Activated T-cell treated with anti-CD3 and anti-CD28 coated beads, Interleukin-2, amount 50 U/mL, for 48 hours (primary cell): ENCODE results near the gene CISH.

Experiments
- DNase-seq, 2 experiments: peaks; one replicate each; pipeline ENCODE4 v3.0.0-alpha.2; 2020

CISH gene

DNA sequence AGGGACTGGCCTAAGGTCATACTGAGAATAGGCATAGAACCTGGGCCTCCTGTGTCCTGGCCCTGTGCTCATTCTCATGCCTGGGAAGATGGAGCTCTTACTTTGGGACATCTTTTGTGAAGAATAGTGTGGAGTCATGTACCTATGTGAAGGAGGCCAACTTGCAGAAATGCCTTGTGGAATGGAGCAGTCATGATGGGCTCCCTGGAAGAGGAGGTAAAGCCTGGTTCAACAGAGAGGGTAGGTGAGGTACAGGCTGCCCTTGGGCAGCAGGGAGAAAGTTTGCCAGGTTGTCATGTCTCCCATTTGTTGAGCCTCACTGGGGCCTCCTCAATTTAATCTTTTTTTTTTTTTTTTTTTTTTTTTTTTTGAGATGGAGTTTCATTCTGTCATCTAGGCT lies 23.5 kb upstream of the CISH start:
- DNase-seq: no peak

DNA sequence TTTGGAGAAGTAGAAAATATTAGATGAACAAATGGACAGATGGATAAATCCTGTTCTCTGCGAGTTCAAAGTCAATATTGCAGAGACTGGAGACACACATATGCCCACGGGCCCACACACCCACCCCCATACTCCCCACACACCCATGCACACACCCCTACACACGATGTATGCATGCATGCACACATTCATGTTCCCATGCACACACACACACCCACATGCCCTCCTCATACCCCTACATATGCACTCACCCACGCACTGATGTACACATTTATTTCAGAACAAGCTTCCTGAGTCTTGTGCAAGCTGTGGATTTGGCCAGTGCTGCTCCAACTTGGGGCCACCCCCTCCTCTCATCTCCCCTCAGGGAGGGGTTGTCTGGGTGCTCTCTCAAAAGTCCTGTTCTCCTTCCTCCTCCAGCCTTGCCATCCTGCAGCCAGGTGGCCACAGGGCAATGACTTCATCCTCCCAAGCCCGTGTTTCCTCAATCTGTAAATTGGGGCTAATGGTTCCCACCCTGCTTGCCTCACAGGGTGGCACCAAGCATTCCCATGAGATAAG lies 21.7 kb upstream of the CISH start:
- no peak for DNase-seq

DNA sequence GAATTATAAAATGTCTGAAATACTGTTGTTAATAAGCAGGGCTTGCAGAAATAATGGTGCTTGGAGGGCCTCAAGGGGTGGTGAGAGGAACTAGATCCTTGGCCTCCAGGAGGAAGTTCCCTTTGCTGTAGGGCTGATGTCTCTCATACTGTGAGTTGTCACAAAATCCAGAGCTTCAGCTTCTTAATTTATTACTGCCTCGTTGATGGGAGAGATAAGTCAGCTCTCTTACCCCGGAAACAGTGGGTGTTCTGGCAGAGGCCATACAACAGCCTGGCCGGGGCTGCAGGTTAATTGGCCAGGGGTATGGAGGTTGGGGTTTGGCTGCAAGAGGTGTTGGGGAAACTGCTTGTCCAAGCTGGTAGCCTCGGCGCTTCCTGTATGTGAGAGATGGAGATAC lies 20.9 kb upstream of the CISH start:
- peak in 1 of 2 experiments; percentile 48 for DNase-seq

DNA sequence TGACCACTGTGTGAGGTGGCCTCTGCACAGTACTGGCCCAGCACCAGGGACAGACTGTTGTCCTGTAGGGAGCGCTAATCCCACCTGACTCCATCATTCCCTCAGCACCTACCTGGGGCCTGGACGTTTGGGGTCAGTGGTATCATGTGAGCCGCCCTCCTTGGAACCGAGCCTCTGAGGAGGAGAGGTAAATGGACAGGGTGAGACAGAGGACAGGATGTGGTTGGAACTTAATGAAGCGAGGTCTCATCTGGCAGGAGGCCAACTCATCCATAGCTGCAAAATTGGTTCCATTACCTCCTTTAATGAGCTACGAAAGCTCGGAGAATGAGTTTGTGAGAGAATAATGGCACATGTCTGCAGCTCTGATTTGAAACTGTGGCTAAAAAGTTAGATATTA lies 19.3 kb upstream of the CISH start:
- no peak for DNase-seq

DNA sequence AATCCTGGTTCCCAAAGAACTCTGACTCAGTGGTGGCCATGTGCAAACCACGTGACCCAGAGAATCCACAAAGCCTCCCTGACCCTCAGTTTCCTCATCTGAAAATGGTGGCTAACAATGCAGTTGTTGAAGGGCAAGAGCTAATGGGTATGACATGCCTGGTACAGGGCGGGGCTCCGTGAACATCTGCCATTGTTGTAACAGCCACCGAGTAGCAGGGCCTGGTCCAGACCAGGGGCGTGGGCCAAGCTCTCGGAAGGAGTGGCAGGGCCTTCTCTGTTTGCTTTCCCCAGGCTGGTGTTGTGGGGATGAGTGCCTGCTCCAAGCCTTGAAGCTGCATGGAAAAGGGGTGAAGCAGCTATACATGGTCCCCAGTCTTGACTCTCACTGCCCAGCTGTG lies 18.8 kb upstream of the CISH start:
- no peak for DNase-seq

DNA sequence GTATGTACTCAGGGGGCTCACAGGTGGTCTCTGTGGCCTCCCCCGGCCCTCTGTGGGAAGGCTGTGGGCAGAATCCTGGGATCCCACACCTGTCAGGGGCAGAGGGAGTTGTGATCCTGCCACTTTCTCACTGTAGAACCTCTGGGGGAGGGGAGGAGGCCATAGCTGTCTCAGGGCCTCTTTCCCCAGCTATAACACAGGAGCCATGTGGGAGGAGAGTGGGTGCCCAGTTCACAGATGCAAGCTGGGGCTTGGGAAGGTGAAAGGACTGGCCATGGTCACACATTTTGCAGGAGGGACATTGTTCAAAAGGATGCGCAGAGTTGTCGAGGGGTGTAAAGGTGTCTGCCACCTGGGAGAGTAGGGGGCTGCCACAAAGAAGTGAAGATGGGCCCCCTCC lies 17.0 kb upstream of the CISH start:
- no peak for DNase-seq

DNA sequence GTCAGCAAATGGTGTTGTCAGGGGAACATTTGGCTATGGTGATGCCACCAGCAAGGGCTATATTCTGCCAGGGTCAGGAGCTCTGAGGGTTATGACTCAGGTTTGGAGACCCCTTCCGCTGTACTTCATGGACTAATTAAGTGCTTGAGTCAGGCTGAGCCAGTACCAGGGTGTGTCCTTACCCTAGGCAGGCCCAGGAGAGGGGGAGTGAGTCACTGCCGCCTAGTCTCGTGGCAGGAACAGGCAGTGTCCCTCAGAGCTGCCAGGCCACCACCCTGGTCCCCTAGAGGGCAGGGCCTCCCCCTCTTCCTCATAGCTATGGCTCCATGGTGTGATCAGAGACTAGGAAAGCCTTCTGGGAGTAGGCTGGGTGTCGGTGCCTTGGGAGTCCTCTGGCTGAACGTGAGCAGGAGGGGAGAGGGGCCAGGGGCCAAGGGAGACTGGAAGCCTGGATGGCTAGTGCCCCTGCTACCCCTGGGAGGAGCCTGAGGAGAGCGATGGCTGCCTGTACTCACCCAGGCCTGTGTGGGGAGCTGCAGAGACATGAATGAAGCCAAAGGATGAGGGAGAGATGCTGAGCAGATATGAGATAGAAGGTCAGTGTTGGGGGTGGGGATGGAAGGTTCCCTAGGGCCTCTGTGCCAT lies 16.0 kb upstream of the CISH start:
- DNase-seq: peak in 1 of 2 experiments; percentile 58

DNA sequence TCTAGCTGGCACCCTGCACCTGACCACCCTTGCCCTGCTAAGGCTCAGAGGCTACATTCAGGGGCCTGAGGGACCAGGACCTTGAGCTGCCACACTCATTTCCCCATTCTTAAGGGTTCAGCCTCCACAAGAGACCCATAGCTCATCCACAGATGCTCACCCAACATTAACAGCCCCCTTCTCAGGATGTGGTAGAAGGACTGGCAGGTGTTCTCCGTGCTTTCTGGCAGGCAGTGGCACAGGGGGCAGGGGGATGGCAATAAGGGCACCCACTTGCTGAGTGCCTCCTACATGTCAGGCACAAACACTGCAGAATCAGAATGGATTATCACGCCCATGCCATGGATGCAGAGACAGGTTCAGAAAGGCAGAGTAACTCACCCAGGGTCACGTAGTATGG lies 14.8 kb upstream of the CISH start:
- DNase-seq: no peak

DNA sequence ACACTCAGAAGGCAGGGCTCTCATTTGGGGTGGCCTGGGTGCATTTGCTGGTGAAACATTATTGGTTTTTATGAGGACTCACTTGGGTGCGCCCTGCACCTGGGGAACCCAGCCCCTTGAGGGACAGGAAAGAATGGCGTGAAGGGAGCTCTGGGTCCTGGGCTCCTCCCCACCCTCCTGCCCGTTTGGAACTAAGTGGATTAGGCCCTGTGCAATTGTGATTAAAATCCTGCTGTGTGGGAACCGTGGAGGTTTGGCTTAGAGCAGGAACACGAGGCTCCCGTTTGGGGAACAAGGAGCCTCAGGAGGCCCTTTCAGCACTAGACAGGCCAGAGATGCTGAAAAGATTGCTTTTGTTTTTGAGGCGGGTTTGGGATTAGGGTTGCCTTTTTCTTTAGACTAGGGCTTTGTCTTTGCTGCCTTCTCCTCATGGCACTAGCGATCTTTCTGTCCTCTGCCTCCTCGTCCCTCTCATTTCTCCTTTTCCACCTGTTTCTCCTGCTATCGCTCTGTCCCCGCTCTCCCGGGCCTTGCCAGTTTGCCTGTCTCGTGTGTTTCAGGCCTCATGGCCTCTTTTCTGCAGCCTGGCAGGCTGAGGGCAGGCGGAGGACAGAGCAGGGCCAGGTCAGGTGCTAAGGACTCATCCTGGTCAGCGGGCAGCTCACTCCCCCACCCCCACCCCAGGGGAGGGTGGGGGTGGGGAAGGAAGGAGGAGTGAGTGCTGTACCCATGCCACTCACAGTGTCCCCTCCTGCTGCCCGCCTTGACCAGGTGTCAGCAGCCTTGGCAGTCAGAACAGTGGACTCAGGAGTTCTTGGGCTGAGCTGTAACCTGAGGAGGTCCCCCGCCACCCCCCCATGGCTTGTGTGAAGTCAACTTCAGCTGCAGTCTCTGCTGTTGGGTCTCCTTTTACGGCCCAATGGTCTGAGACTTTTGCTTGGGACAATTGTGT lies 13.9 kb upstream of the CISH start:
- no peak for DNase-seq

DNA sequence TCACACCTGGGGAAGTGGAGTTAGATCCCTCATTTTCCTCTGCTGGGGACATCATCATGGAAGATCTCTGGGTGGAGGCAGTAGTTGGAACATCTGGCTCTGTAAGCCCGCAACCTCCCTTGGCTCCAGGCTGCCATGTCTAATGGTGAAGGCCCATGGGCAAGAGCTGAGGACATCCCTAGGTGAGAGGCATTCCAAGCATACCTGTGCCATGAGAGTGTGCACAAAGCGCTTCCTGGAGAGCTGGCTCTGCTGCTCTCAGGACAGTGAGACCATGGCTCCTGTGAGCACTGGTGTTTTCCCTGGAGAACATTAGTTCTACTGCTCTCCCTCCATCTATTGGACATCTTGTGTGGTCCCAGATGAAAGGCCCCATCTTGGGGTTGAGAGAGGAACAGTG lies 13.1 kb upstream of the CISH start:
- DNase-seq: no peak

DNA sequence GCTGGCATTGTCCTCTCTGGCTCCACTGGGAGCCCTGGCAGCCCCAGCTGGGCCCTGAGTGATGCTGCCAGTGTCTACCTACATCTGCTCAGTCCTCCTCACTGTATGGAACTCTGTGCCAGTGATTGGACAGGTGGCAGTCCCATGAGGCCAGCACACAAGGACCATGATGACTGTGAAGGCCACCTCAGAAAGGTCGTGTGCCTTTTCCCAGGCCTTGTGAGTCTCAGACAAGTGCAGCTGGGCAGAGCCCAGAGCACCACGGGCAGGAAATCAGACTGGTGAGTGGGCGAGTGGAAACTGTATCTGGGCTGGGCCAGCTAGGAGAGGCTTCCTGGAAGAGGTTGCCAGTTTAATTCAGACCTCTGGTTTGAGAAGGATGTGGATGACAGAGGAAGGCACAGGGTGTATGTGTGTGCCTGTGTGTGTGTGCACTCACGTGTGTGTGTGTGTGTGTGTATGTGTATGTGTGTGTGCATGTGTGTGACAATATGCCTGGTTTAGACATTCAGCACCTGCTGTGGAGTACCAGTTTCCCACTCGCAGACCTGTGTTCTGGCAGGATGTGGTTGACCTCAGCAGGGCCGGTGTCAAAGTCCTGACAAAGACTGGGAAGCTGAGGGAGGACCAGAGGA lies 12.4 kb upstream of the CISH start:
- DNase-seq: peak; percentile 73 to 79

DNA sequence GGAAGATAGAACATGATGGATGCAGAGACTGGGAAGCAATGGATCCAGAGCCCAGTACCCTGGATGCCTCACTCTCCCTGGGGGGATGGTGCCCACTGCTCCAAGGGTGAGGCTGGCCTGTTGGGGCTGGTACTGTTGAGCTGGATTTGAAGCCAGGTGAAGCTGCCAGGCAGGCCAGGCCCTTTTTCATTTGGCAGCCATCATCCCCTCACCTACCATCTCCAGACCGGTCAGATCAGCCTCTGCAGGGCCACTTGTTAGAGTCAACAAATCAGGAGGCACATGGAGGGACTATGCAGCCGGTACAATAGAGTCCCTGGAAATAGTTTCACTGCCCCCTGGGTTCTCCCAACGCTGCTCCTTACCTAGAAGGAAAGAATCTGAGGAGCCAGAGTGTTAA lies 11.3 kb upstream of the CISH start:
- no peak for DNase-seq

DNA sequence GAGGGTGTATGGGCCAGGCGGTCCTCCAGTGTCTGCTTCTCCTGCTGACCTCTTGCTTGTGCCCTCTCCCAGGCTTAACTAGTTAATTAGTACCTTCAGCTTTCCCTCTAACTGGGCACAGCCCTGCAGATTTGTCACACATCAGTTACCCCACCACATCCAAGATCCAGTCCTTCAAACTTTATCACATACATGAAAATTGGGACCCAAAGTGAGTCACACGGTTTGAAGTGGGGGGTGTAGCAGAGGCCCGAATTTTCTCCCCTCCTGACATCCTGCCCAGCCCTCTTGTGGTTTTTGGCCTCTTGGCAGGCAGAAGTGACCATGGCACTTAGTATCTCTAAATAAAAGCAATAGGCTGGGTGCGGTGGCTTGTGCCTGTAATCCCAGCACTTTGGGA lies 9.2 kb upstream of the CISH start:
- no peak for DNase-seq

DNA sequence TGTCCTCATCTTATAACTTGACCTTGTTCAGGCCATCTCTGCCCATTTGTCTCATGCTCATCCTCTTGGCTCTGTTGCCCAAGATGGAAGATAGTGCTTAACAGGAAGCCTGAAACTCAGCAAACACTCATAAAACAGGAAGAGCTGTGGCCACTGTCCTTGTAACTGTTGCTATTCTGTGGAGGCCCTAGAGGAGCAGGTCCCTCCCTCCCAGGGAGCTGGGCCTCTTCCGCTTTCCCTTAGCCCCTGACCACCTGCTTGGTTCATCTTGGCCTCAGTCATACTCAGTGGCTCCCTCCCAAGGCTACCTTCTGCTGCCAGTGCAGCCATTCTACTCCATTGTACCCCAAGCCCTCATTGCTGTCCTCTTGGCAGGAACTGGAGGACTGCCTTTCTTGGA lies 8.8 kb upstream of the CISH start:
- DNase-seq: no peak

DNA sequence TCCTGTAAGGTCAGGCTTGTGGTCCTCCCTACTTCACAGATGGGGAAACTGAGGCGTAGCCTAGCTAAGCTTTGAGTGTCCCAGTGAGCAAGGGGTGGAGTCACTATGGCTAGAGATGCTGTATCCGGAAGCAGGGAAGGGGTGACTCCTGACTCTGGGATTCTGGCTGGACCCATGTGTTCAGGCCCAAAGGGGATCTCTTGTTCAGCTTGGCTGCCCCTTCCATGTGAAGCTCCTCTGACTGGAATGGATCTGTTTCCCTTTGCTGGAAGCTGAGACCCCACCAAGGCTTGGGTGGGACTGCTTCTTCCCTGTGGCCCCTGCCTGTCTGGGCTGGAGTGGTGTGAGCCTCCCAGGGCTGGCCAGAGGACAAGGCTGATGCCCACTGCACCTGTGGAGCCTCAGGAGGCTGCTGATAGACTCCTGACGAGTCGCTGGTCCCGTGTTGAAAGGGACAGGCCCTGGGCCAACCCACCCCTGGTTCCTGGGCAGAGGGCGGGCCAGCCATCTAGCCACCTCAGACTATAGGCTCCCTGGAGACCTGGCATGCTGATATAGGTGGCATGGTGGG lies 6.4 kb upstream of the CISH start:
- DNase-seq: peak; percentile 52 to 54

DNA sequence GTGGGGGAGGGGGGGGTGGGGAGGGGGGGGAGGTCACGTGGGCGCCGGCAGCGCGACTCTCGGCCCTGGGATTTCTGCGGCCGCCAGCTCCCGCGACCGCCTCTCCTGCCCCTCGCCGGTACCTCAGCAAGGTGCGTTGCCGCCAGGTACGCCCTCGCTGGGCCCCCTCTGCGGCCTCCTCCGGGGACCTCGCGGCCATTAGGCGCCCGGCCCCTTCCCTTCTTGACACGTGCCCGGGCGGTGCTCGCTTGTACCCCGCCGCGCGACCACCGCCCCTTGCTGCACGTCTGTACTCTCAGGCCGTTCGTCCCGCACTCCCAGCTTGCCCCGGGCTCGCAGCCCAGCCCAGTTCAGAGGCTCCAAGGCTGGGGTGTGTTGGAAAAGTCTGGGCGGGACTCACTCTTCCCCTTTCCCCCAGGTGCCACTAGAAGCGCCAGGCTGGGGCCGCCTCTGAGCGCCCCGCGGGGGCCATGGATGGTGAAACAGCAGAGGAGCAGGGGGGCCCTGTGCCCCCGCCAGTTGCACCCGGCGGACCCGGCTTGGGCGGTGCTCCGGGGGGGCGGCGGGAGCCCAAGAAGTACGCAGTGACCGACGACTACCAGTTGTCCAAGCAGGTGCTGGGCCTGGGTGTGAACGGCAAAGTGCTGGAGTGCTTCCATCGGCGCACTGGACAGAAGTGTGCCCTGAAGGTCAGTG lies 5.7 kb upstream of the CISH start, which contains the start of gene MAPKAPK3:
TSS of gene MAPKAPK3 (plus strand) at position 56 of the 696 bp plus-strand sequence. CDS start at position 471, 415 bp downstream.
- peak; percentile 42 to 62 for DNase-seq

DNA sequence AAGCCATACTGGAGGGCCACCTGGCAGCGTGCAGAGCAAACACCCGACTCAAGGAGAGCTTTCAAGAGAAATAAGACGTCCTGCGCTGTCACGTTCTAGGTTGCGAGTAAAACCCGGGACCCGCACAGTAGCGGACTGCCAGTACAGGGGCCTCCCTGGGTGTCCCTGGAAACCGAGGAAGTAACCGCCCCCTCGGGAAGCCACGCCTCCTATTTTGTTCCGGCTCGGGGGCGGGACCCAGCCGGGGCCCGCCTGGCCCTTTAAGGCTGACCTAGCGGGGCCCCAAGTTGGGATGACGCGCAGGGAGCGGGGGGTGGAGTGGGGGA lies 5.2 kb upstream of the CISH start:
- DNase-seq: peak; percentile 98

DNA sequence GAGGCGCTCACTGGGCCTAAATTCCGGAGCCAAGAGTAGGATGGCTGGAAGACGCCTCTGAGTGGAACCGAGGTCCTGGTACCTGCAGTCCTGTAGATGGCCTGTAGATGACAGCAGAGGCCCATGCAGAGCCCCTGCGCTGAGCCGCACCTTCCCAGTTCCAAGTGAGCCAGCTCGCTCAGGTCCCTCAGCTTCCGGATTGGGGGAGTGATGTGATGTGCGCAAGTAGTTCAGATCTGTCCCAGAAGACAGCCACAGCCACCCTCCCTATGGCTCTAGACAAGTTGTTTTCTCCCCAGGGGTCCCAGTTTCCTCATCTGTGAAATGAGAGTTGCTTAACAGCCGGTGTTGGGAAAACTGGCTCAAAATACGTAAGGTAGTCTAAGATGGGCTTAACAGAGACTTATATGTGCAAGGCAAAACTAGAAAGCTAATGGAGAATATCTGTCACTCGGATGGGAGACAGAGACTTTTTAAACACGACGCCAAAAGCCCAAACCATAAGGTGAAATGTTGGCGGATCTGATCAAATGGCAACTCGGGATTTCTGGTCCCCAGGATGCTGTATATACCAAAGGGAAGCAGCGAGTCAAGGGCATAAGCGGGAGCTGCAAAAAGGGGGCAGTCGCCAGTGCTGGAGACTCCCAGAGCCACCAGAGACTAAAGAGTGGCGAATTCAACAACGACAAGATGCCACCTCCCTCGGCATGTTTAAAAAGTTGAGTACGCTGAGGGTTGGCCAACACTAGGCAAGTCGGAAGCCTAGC lies 4.6 kb upstream of the CISH start:
- DNase-seq: peak; percentile 87 to 91

DNA sequence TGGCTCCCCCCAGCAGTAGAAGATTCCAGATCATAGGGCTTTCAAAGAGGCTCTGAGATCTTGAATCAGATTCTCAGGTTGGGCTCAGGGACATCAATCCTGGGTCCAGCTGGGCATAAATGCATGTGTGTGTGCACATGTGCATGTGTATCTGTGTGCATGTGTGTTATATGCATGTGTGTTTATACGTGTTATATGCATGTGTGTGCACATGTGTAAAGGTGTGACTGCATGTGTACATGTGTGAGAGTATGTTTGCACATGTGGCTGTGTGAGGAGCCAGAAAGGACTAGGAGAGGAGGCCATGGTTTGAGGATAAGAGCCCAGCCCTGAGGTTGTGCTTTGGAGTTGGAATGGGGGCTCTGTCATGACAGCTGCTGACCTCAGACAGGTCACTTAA lies 3.6 kb upstream of the CISH start:
- no peak for DNase-seq

DNA sequence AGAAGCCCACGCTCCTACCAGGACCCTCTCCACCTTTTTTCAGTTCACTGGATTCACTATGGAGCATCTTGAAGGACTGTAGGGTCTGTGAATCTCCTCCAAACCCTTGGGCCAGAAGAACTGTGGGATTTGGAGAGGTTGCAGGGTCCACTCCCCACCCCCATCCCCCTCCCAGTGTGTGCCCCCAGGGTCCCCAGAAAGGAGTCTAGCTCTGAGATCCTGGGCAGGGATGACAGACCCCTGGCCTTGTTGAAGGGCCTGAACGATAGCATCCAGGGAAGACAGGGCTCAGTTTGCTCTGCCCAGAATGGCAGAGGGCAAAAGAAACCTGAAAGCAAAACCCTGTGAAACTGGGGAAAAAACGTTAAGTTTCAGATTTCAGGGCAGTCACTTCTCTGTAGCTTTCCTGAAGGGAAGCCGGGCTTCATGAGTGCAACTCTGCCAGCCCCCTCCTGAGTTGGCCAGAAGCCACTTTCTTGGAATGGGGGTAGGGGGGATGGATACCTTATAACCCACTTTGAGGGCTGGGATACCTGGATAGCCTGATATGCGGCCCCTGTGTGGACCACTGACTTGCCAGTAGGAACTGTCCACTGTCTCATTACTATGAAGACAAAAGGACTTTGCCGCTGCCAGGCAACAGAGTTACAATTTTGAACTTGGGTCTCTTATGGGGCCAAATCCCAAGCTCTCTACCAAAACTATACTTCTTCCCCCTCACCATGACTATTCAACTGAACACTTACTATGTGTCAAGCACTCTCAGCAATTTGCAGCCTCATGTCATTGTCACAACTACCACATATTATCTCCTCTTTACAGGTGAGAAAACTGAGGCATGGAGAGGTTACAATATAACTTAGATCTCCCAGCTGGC lies 1.6 kb upstream of the CISH start:
- peak; percentile 53 to 60 for DNase-seq
